Liver (tissue), 9 donors: ENCODE data around the gene DNALI1. TPM values are rescaled to one million over a fixed set of nuclear protein-coding genes. Genes with fewer than 3 reads are reported as not detected.

Experiments
- DNase-seq: peaks from one replicate; pipeline ENCODE4 v3.0.0-alpha.2; 2017; ENCODE audit warnings: low spot score
- H3K27ac ChIP-seq, 2 donors: one replicate each; pipeline ENCODE4 v1.7.0; 2013; ENCODE audit warnings: inconsistent platforms in 2 of 2, low read length in 2 of 2, control low read depth in 1 of 2, low read depth in 1 of 2, mild to moderate bottlenecking in 1 of 2
- H3K27me3 ChIP-seq, 4 donors: one replicate each; pipeline versions ENCODE4 v1.6.1 to v1.7.0; 2013; ENCODE audit warnings: low read length in 3 of 4, inconsistent platforms in 1 of 4, mild to moderate bottlenecking in 1 of 4, moderate library complexity in 1 of 4; ENCODE audit not compliant: control insufficient read depth in 4 of 4, insufficient read depth in 4 of 4
- H3K36me3 ChIP-seq, 4 donors: one replicate each; pipeline versions ENCODE4 v1.6.1 to v1.7.0; 2013; ENCODE audit warnings: low read length in 3 of 4, mild to moderate bottlenecking in 3 of 4, low read depth in 1 of 4, moderate library complexity in 1 of 4; ENCODE audit not compliant: control insufficient read depth in 4 of 4, insufficient read depth in 3 of 4
- H3K4me1 ChIP-seq, 4 donors: one replicate each; pipeline versions ENCODE4 v1.6.1 to v1.7.0; 2013; ENCODE audit warnings: low read length in 3 of 4, mild to moderate bottlenecking in 3 of 4, moderate library complexity in 1 of 4; ENCODE audit not compliant: control insufficient read depth in 4 of 4, insufficient read depth in 4 of 4
- H3K4me3 ChIP-seq, 3 donors: one replicate each; pipeline versions ENCODE4 v1.6.1 to v1.7.0; 2013; ENCODE audit warnings: low read length in 3 of 3, control low read depth in 1 of 3, low read depth in 1 of 3, mild to moderate bottlenecking in 1 of 3
- H3K9ac ChIP-seq, 2 donors: one replicate each; pipeline ENCODE4 v1.7.0; 2013; ENCODE audit warnings: low read length in 2 of 2, mild to moderate bottlenecking in 2 of 2, moderate library complexity in 2 of 2, control low read depth in 1 of 2, low read depth in 1 of 2
- H3K9me3 ChIP-seq, 4 donors: one replicate each; pipeline versions ENCODE4 v1.6.1 to v1.7.0; 2013; ENCODE audit warnings: low read length in 3 of 4; ENCODE audit not compliant: control insufficient read depth in 4 of 4
- ATF3 ChIP-seq: IDR thresholded peaks from 2 replicates; pipeline ENCODE4 v1.6.1; 2016; ENCODE audit warnings: antibody characterized with exemption
- FOXA1 ChIP-seq: IDR thresholded peaks from 2 replicates; pipeline ENCODE4 v1.6.1; 2016; ENCODE audit warnings: antibody characterized with exemption
- FOXA2 ChIP-seq: IDR thresholded peaks from 2 replicates; pipeline ENCODE4 v1.6.1; 2016; ENCODE audit warnings: antibody characterized with exemption
- GABPA ChIP-seq, 2 donors: IDR thresholded peaks in 1 of 2; conservative IDR thresholded peaks in 1 of 2; 2 replicates each; pipeline ENCODE4 v1.6.1; 2016; ENCODE audit warnings: antibody characterized with exemption in 2 of 2, mild to moderate bottlenecking in 1 of 2, moderate library complexity in 1 of 2
- HNF4A ChIP-seq, 2 donors: conservative IDR thresholded peaks; 2 replicates each; pipeline ENCODE4 v1.6.1; 2016; ENCODE audit warnings: antibody characterized with exemption in 2 of 2, mild to moderate bottlenecking in 2 of 2
- HNF4G ChIP-seq: IDR thresholded peaks from 2 replicates; pipeline ENCODE4 v1.6.1; 2016; ENCODE audit warnings: antibody characterized with exemption
- NR2F2 ChIP-seq: IDR thresholded peaks from 2 replicates; pipeline ENCODE4 v1.6.1; 2016; ENCODE audit warnings: antibody characterized with exemption
- RAD21 ChIP-seq, 2 donors: IDR thresholded peaks; 2 replicates each; pipeline ENCODE4 v1.6.1; 2016; ENCODE audit warnings: antibody characterized with exemption in 2 of 2, mild to moderate bottlenecking in 2 of 2
- REST ChIP-seq: IDR thresholded peaks from 2 replicates; pipeline ENCODE4 v1.6.1; 2016; ENCODE audit warnings: antibody characterized with exemption, mild to moderate bottlenecking
- TAF1 ChIP-seq: conservative IDR thresholded peaks from 2 replicates; pipeline ENCODE4 v1.6.1; 2016; ENCODE audit warnings: antibody characterized with exemption, mild to moderate bottlenecking
- YY1 ChIP-seq: IDR thresholded peaks from 2 replicates; pipeline ENCODE4 v1.6.1; 2016; ENCODE audit warnings: antibody characterized with exemption, mild to moderate bottlenecking
- WGBS: extraction: QIAGEN DNeasy Blood & Tissue Kit; methylation state at CpG from one replicate; pipeline ENCODE4 v1.1.7; 2013; 5-methylcytosine and 5-hydroxymethylcytosine counted together
- polyA plus RNA-seq, 2 donors: library from polyadenylated mRNA; stranded (reverse) in 1 of 2; unstranded in 1 of 2; fragments of 200-250 nt in 1 of 2; fragments of >200 nt in 1 of 2; fragmentation: Nextera tagmentation in 1 of 2; extraction: Ambion mirVana in 1 of 2; gene quantifications; one replicate each; pipeline versions ENCODE4 v1.2.1 to v1.2.3, GENCODE V29; 2013 to 2015
- total RNA-seq, 2 donors: library from RNA; depleted of rRNA; stranded (reverse); fragments of >200 nt; gene quantifications; one replicate each; pipeline ENCODE4 v1.2.3, GENCODE V29; 2014
- TF ChIP-seq, protein P1 (sequence below): IDR thresholded peaks from 2 replicates; pipeline ENCODE4 v1.6.1; 2016; ENCODE audit warnings: antibody characterized with exemption
- donor health status: healthy.
- donor health status: healthy.
- donor health status: healthy.
- donor health status: healthy.
- donor health status: healthy.

The DNALI1 gene
- total and polyA plus RNA-seq, 4 donors = 1.5 to 8.6 (median 4.1) TPM

- WGBS = 83% methylated on average over 9 of the region's 9 CpGs
- TF ChIP-seq REST (no peak), GABPA (IDR thresholded peaks at IDR 0.05 in 1 of 2, conservative IDR thresholded peaks at IDR 0.05 in 1 of 2) (no peak), HNF4G (no peak), FOXA2 (no peak), FOXA1 (no peak), TAF1 (no peak), YY1 (no peak), ATF3 (no peak)
- TF ChIP-seq, protein P1, sequence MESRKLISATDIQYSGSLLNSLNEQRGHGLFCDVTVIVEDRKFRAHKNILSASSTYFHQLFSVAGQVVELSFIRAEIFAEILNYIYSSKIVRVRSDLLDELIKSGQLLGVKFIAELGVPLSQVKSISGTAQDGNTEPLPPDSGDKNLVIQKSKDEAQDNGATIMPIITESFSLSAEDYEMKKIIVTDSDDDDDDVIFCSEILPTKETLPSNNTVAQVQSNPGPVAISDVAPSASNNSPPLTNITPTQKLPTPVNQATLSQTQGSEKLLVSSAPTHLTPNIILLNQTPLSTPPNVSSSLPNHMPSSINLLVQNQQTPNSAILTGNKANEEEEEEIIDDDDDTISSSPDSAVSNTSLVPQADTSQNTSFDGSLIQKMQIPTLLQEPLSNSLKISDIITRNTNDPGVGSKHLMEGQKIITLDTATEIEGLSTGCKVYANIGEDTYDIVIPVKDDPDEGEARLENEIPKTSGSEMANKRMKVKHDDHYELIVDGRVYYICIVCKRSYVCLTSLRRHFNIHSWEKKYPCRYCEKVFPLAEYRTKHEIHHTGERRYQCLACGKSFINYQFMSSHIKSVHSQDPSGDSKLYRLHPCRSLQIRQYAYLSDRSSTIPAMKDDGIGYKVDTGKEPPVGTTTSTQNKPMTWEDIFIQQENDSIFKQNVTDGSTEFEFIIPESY = no peak
- no peaks in the 10 kb centered on the region for H3K9me3 ChIP-seq
- no peak overlapping the region for H3K27ac ChIP-seq
- peaks cover 0 to 3% (median 1%) of the 10 kb centered on the region in 4 donors for H3K4me1 ChIP-seq
- DNase-seq = no peak
- H3K27me3 ChIP-seq = no peaks in the 10 kb centered on the region
- no peak overlapping the region for H3K4me3 ChIP-seq
- no peaks in the 10 kb centered on the region for H3K36me3 ChIP-seq
- H3K9ac ChIP-seq = no peak overlapping the region
These were observed 49.2 kb downstream of the DNALI1 start for GRCh38 chr1:37605806-37606474.

DNA sequence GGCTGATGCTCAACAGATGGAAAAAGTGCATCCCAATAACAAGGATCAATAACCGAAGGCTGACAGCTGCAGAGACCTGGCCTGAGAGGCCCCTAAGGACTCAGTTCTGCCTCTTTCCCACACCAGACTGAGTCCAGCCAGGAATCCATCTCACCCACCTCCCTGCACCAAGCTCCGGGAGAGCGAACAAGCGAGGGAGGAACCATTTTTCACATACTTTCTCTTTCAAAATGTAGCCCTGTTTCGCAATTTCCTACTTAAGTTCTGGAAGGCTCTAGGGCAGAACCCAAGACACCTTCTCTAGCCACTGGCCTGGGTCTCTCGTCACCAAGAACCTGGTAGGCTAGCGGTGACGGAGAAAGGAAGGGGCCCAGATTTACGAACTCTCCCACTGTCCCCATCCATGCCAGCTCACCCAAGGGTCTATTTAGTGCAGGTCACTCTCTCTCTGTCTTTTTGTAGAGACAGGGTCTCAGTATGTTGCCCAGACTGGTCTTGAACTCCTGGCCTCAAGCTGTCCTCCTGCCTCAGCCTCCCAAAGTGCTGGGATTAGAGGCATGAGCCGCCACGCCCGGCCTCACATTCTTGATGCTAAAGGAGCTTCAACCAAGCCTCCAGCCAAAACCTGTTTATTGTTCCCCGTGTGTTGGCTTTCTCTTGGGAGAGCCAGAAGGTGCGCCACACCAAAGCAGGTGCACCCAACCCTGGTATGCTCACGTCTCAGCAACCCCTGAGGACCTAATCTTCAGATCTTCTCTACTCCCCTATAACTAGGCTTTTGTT, 49.9 kb downstream of the DNALI1 start:
- no peak overlapping the region for H3K9ac ChIP-seq
- WGBS = 85% methylated on average over 15 of the region's 15 CpGs

More for the DNA sequence above, 49.9 kb downstream of the DNALI1 start:
- DNase-seq = no peak
- Histone ChIP-seq H3K36me3 (no peaks in the 10 kb centered on the region), H3K27me3 (no peaks in the 10 kb centered on the region), H3K9me3 (no peaks in the 10 kb centered on the region), H3K4me3 (no peak overlapping the region), H3K27ac (no peak overlapping the region), H3K4me1 (peaks cover 0 to 3% (median 1%) of the 10 kb centered on the region in 4 donors)
- TF ChIP-seq HNF4A (conservative IDR thresholded peaks at IDR 0.05) (no peak), FOXA1 (no peak), TAF1 (no peak), RAD21 (IDR thresholded peaks at IDR 0.05) (no peak), NR2F2 (no peak)
